HG03342 (cell line): ENCODE measurements around the gene UGT2B17.
A peak's percentile ranks its signal among the peaks of the same experiment; 100 is the strongest.

Source experiments
- ATAC-seq: cut with Tn5 transposase; IDR thresholded peaks from one replicate; pipeline ENCODE4 v1.9.1; 2021; ENCODE audit warnings: mild to moderate bottlenecking, moderate library complexity; ENCODE audit not compliant: unreplicated experiment

The UGT2B17 gene

GRCh38 chr4:68576272-68577125 is at the start of gene UGT2B17:
TSS of gene UGT2B17 (minus strand) at chr4:68576322. CDS start at chr4:68568484, 7,838 bp downstream.
- peak; percentile 72 for ATAC-seq

- peak; percentile 55 for ATAC-seq
Observed at GRCh38 chr4:68622731-68623130, 46.6 kb upstream of the UGT2B17 start.

GRCh38 chr4:68617003-68617698 is 41.0 kb upstream of the UGT2B17 start:
- ATAC-seq, result peak; percentile 79

- no peak for ATAC-seq
Observed at GRCh38 chr4:68615699-68616422, 39.7 kb upstream of the UGT2B17 start.

- ATAC-seq, result no peak
Observed at GRCh38 chr4:68613752-68614151, 37.6 kb upstream of the UGT2B17 start.

GRCh38 chr4:68606240-68606639 is 30.1 kb upstream of the UGT2B17 start:
- no peak for ATAC-seq

GRCh38 chr4:68599150-68599549 is 23.0 kb upstream of the UGT2B17 start:
- no peak for ATAC-seq

GRCh38 chr4:68597482-68597881 is 21.4 kb upstream of the UGT2B17 start:
- no peak for ATAC-seq

GRCh38 chr4:68594678-68595077 is 18.6 kb upstream of the UGT2B17 start:
- no peak for ATAC-seq

- ATAC-seq, result no peak
Observed at GRCh38 chr4:68593112-68593511, 17.0 kb upstream of the UGT2B17 start.

- ATAC-seq, result no peak
Observed at GRCh38 chr4:68592673-68593072, 16.6 kb upstream of the UGT2B17 start.

GRCh38 chr4:68591204-68591603 is 15.1 kb upstream of the UGT2B17 start:
- no peak for ATAC-seq

GRCh38 chr4:68589790-68590189 is 13.7 kb upstream of the UGT2B17 start:
- no peak for ATAC-seq

- no peak for ATAC-seq
Observed at GRCh38 chr4:68582339-68582717, 6.2 kb upstream of the UGT2B17 start.

- ATAC-seq, result no peak
Observed at GRCh38 chr4:68581383-68582338, 5.5 kb upstream of the UGT2B17 start.

GRCh38 chr4:68577590-68577989 is 1.5 kb upstream of the UGT2B17 start:
- ATAC-seq, result no peak

- ATAC-seq, result peak; percentile 19
Observed at GRCh38 chr4:68575636-68576035, 486 bp downstream of the UGT2B17 start.

- ATAC-seq, result no peak
Observed at GRCh38 chr4:68575081-68575480, 1.0 kb downstream of the UGT2B17 start.

- no peak for ATAC-seq
Observed at GRCh38 chr4:68572653-68573170, 3.4 kb downstream of the UGT2B17 start.

GRCh38 chr4:68570122-68570507 is 6.0 kb downstream of the UGT2B17 start:
- peak; percentile 42 for ATAC-seq
